Spinal cord (tissue), 10 donors: ENCODE results near the gene CHTF18. TPM values are rescaled to one million over a fixed set of nuclear protein-coding genes. Genes with fewer than 3 reads are reported as not detected.
A peak's percentile ranks its signal among the peaks of the same experiment; 100 is the strongest.

ENCODE experiments used
- DNase-seq, 6 donors: peaks; one replicate each; pipeline versions ENCODE4 v3.0.0 to v3.0.0-alpha.2; 2013 to 2015; ENCODE audit warnings: low spot score in 6 of 6, low read depth in 4 of 6
- H3K27ac ChIP-seq: one replicate; pipeline ENCODE4 v1.5.1; 2013; ENCODE audit warnings: low read depth, low read length, control low read depth
- H3K27me3 ChIP-seq: one replicate; pipeline ENCODE4 v1.6.1; 2013; ENCODE audit warnings: low read length; ENCODE audit not compliant: control insufficient read depth, insufficient read depth
- H3K36me3 ChIP-seq: one replicate; pipeline ENCODE4 v1.6.1; 2013; ENCODE audit warnings: low read length; ENCODE audit not compliant: control insufficient read depth, insufficient read depth
- H3K4me1 ChIP-seq: one replicate; pipeline ENCODE4 v1.6.1; 2013; ENCODE audit warnings: low read length; ENCODE audit not compliant: control insufficient read depth, insufficient read depth
- H3K4me3 ChIP-seq: one replicate; pipeline ENCODE4 v1.5.1; 2013; ENCODE audit warnings: low read depth, low read length, control low read depth
- H3K9me3 ChIP-seq: one replicate; pipeline ENCODE4 v1.6.1; 2013; ENCODE audit warnings: low read length; ENCODE audit not compliant: control insufficient read depth, insufficient read depth
- WGBS: methylation state at CpG from one replicate; pipeline ENCODE4 v1.1.5; 2013; ENCODE audit warnings: missing lambda C conversion rate; ENCODE audit not compliant: insufficient coverage; 5-methylcytosine and 5-hydroxymethylcytosine counted together
- polyA plus RNA-seq, 2 donors: library from polyadenylated mRNA; unstranded; fragments of 120-200 nt; gene quantifications; one replicate each; pipeline ENCODE4 v1.2.1, GENCODE V29; 2013; ENCODE audit not compliant: insufficient read length in 2 of 2
- small RNA-seq: library from RNA; depleted of rRNA; stranded (forward); fragments of <200 nt; gene quantifications from one replicate; pipeline ENCODE3, GENCODE V24; 2014; ENCODE audit warnings: low replicate concordance
- total RNA-seq, 2 donors: library from RNA; depleted of rRNA in 1 of 2; stranded (reverse); fragments of 120-200 nt in 1 of 2; fragments of >200 nt in 1 of 2; gene quantifications; one replicate each; pipeline versions ENCODE4 v1.2.3 to v1.2.4, GENCODE V29; 2013 to 2014
- donor health status: healthy.

Gene CHTF18
- total and polyA plus RNA-seq, 4 donors = 6.1 to 37.1 (median 23.3) TPM

- Histone ChIP-seq H3K36me3 (peaks cover 28% of the 10 kb centered on the region), H3K4me1 (peaks cover 40% of the 10 kb centered on the region), H3K27me3 (no peaks in the 10 kb centered on the region), H3K4me3 (no peak overlapping the region), H3K9me3 (peaks cover 1% of the 10 kb centered on the region), H3K27ac (peak overlapping the region; percentile 76)
- DNase-seq = no peak
- WGBS = 90% methylated on average over 27 of the region's 27 CpGs
These were observed 53.1 kb downstream of the CHTF18 start for GRCh38 chr16:841455-842060.

GRCh38 chr16:842061-842476 lies 53.6 kb downstream of the CHTF18 start:
- H3K4me1 ChIP-seq = peaks cover 40% of the 10 kb centered on the region
- no peaks in the 10 kb centered on the region for H3K9me3 ChIP-seq
- no peaks in the 10 kb centered on the region for H3K27me3 ChIP-seq
- 33% methylated on average over 19 of the region's 19 CpGs for WGBS
- H3K36me3 ChIP-seq = peaks cover 28% of the 10 kb centered on the region
- peak in 3 of 6 donors; percentile 37 to 86 (median 53) for DNase-seq
- H3K27ac ChIP-seq = peak overlapping the region; percentile 76
- H3K4me3 ChIP-seq = no peak overlapping the region

- DNase-seq = peak in 3 of 6 donors; percentile 33 to 76 (median 76)
- Histone ChIP-seq H3K4me1 (peaks cover 40% of the 10 kb centered on the region), H3K36me3 (peaks cover 29% of the 10 kb centered on the region), H3K4me3 (no peak overlapping the region), H3K27ac (peak overlapping the region; percentile 76), H3K27me3 (no peaks in the 10 kb centered on the region), H3K9me3 (no peaks in the 10 kb centered on the region)
- 46% methylated on average over 31 of the region's 33 CpGs for WGBS
These were observed 54.5 kb downstream of the CHTF18 start for GRCh38 chr16:842711-843560.

- no peak for DNase-seq
- H3K27me3 ChIP-seq = no peaks in the 10 kb centered on the region
- H3K4me3 ChIP-seq = no peak overlapping the region
- 91% methylated on average over 20 of the region's 20 CpGs for WGBS
- peaks cover 30% of the 10 kb centered on the region for H3K36me3 ChIP-seq
- no peaks in the 10 kb centered on the region for H3K9me3 ChIP-seq
- H3K4me1 ChIP-seq = peaks cover 40% of the 10 kb centered on the region
- no peak overlapping the region for H3K27ac ChIP-seq
These were observed 55.4 kb downstream of the CHTF18 start for GRCh38 chr16:843771-844170.

GRCh38 chr16:844638-845350 lies 56.4 kb downstream of the CHTF18 start:
- WGBS = 91% methylated on average over 43 of the region's 48 CpGs
- peaks cover 37% of the 10 kb centered on the region for H3K4me1 ChIP-seq
- peaks cover 30% of the 10 kb centered on the region for H3K36me3 ChIP-seq
- no peak overlapping the region for H3K27ac ChIP-seq
- no peak overlapping the region for H3K4me3 ChIP-seq
- no peak for DNase-seq
- no peaks in the 10 kb centered on the region for H3K27me3 ChIP-seq
- no peaks in the 10 kb centered on the region for H3K9me3 ChIP-seq

- H3K27ac ChIP-seq = no peak overlapping the region
- no peak for DNase-seq
- 77% methylated on average over 26 of the region's 26 CpGs for WGBS
- H3K4me3 ChIP-seq = no peak overlapping the region
- peaks cover 28% of the 10 kb centered on the region for H3K36me3 ChIP-seq
- H3K4me1 ChIP-seq = peaks cover 31% of the 10 kb centered on the region
- no peaks in the 10 kb centered on the region for H3K27me3 ChIP-seq
- H3K9me3 ChIP-seq = no peaks in the 10 kb centered on the region
These were observed 56.9 kb downstream of the CHTF18 start for GRCh38 chr16:845351-845745.

GRCh38 chr16:847151-847550 lies 58.7 kb downstream of the CHTF18 start:
- Histone ChIP-seq H3K4me3 (no peak overlapping the region), H3K27me3 (no peaks in the 10 kb centered on the region), H3K27ac (no peak overlapping the region), H3K9me3 (no peaks in the 10 kb centered on the region), H3K36me3 (peaks cover 15% of the 10 kb centered on the region), H3K4me1 (peaks cover 29% of the 10 kb centered on the region)
- 95% methylated on average over 6 of the region's 10 CpGs for WGBS
- no peak for DNase-seq

Small RNA genes within 50 kb of the gene (small RNA-seq; reads per million reads assigned to genes)
- not detected for gene MIR662

Other genes with a start within 250 kb of the CHTF18 start
- gene PRR35, start 228.2 kb upstream of the CHTF18 start, total RNA-seq = under 1 TPM in 1 of 2 donors, not detected in 1; 0.06 TPM
- gene PRR35, start 228.2 kb upstream of the CHTF18 start, polyA plus RNA-seq = under 1 TPM in 1 of 2 donors, not detected in 1; 0.14 TPM
- 1 to 10 TPM in 1 of 2 donors, under 1 TPM in 1; 0.89 to 3.5 TPM for gene NHLRC4, start 221.6 kb upstream of the CHTF18 start, total RNA-seq
- 1 to 10 TPM in 1 of 2 donors, under 1 TPM in 1; 0.73 to 1.2 TPM for gene NHLRC4, start 221.6 kb upstream of the CHTF18 start, polyA plus RNA-seq
- 10 to 100 TPM; 19.1 to 38.1 TPM for gene PIGQ, start 218.7 kb upstream of the CHTF18 start, total RNA-seq
- 10 to 100 TPM; 69.4 to 85.7 TPM for gene PIGQ, start 218.7 kb upstream of the CHTF18 start, polyA plus RNA-seq
- 10 to 100 TPM; 12.4 to 21.7 TPM for gene RAB40C, start 198.6 kb upstream of the CHTF18 start, total RNA-seq
- 10 to 100 TPM; 38.4 to 45.7 TPM for gene RAB40C, start 198.6 kb upstream of the CHTF18 start, polyA plus RNA-seq
- under 1 TPM; 0.30 to 0.44 TPM for gene WFIKKN1, start 157.6 kb upstream of the CHTF18 start, total RNA-seq
- 1 to 10 TPM; 1.1 to 1.4 TPM for gene WFIKKN1, start 157.6 kb upstream of the CHTF18 start, polyA plus RNA-seq
- gene METTL26, start 152.3 kb upstream of the CHTF18 start, total RNA-seq = 10 to 100 TPM; 26.8 to 73.3 TPM
- 100 to 1,000 TPM; 119 to 124 TPM for gene METTL26, start 152.3 kb upstream of the CHTF18 start, polyA plus RNA-seq
- 10 to 100 TPM in 1 of 2 donors, 1 to 10 TPM in 1; 9.1 to 28.1 TPM for gene MCRIP2, start 146.8 kb upstream of the CHTF18 start, total RNA-seq
- 10 to 100 TPM; 34.8 to 38.7 TPM for gene MCRIP2, start 146.8 kb upstream of the CHTF18 start, polyA plus RNA-seq
- gene WDR90, start 139.3 kb upstream of the CHTF18 start, total RNA-seq = 10 to 100 TPM in 1 of 2 donors, 1 to 10 TPM in 1; 8.3 to 31.9 TPM
- gene WDR90, start 139.3 kb upstream of the CHTF18 start, polyA plus RNA-seq = 10 to 100 TPM; 46.6 to 63.1 TPM
- gene RHOT2, start 120.5 kb upstream of the CHTF18 start, total RNA-seq = 10 to 100 TPM; 20.7 to 41.1 TPM
- gene RHOT2, start 120.5 kb upstream of the CHTF18 start, polyA plus RNA-seq = 100 to 1,000 TPM; 102 to 115 TPM
- 1 to 10 TPM; 4.1 to 7.2 TPM for gene RHBDL1, start 112.9 kb upstream of the CHTF18 start, total RNA-seq
- 10 to 100 TPM; 15.5 to 19.1 TPM for gene RHBDL1, start 112.9 kb upstream of the CHTF18 start, polyA plus RNA-seq
- gene STUB1, start 108.2 kb upstream of the CHTF18 start, total RNA-seq = 100 to 1,000 TPM in 1 of 2 donors, 10 to 100 TPM in 1; 59.6 to 110 TPM
- 100 to 1,000 TPM; 170 to 177 TPM for gene STUB1, start 108.2 kb upstream of the CHTF18 start, polyA plus RNA-seq
- 10 to 100 TPM; 24.3 to 42.1 TPM for gene JMJD8, start 104.3 kb upstream of the CHTF18 start, total RNA-seq
- gene JMJD8, start 104.3 kb upstream of the CHTF18 start, polyA plus RNA-seq = 10 to 100 TPM; 63.3 to 71.9 TPM
- 1 to 10 TPM; 3.1 to 3.5 TPM for gene WDR24, start 98.2 kb upstream of the CHTF18 start, total RNA-seq
- gene WDR24, start 98.2 kb upstream of the CHTF18 start, polyA plus RNA-seq = 10 to 100 TPM; 14.6 to 19.5 TPM
- 10 to 100 TPM in 1 of 2 donors, 1 to 10 TPM in 1; 7.4 to 12.4 TPM for gene FBXL16, start 82.8 kb upstream of the CHTF18 start, total RNA-seq
- 10 to 100 TPM; 74.4 to 76.0 TPM for gene FBXL16, start 82.8 kb upstream of the CHTF18 start, polyA plus RNA-seq
- 100 to 1,000 TPM in 1 of 2 donors, 10 to 100 TPM in 1; 75.5 to 238 TPM for gene METRN, start 73.5 kb upstream of the CHTF18 start, total RNA-seq
- gene METRN, start 73.5 kb upstream of the CHTF18 start, polyA plus RNA-seq = 100 to 1,000 TPM; 399 to 402 TPM
- 10 to 100 TPM; 11.7 to 42.0 TPM for gene ANTKMT, start 67.5 kb upstream of the CHTF18 start, total RNA-seq
- gene ANTKMT, start 67.5 kb upstream of the CHTF18 start, polyA plus RNA-seq = 10 to 100 TPM; 59.4 to 62.8 TPM
- gene CCDC78, start 62.2 kb upstream of the CHTF18 start, total RNA-seq = 1 to 10 TPM in 1 of 2 donors, under 1 TPM in 1; 0.59 to 7.5 TPM
- gene CCDC78, start 62.2 kb upstream of the CHTF18 start, polyA plus RNA-seq = 10 to 100 TPM; 13.1 to 16.0 TPM
- gene HAGHL, start 61.5 kb upstream of the CHTF18 start, total RNA-seq = 10 to 100 TPM in 1 of 2 donors, 1 to 10 TPM in 1; 7.4 to 15.0 TPM
- gene HAGHL, start 61.5 kb upstream of the CHTF18 start, polyA plus RNA-seq = 10 to 100 TPM; 48.6 to 51.1 TPM
- gene CIAO3, start 47.6 kb upstream of the CHTF18 start, total RNA-seq = 10 to 100 TPM; 29.9 to 47.9 TPM
- 10 to 100 TPM; 35.1 to 41.5 TPM for gene CIAO3, start 47.6 kb upstream of the CHTF18 start, polyA plus RNA-seq
- under 1 TPM; 0.40 to 0.83 TPM for gene MSLN, start 27.9 kb upstream of the CHTF18 start, total RNA-seq
- under 1 TPM; 0.24 to 0.57 TPM for gene MSLN, start 27.9 kb upstream of the CHTF18 start, polyA plus RNA-seq
- gene RPUSD1, start 239 bp upstream of the CHTF18 start, total RNA-seq = 10 to 100 TPM in 1 of 2 donors, 1 to 10 TPM in 1; 9.3 to 14.2 TPM
- 10 to 100 TPM; 23.0 to 23.9 TPM for gene RPUSD1, start 239 bp upstream of the CHTF18 start, polyA plus RNA-seq
- gene GNG13, start 12.1 kb downstream of the CHTF18 start, total RNA-seq = under 1 TPM in 1 of 2 donors, not detected in 1; 0.30 TPM
- 1 to 10 TPM; 1.0 to 1.4 TPM for gene GNG13, start 12.1 kb downstream of the CHTF18 start, polyA plus RNA-seq
- 10 to 100 TPM; 15.1 to 18.1 TPM for gene LMF1, start 182.4 kb downstream of the CHTF18 start, total RNA-seq
- 10 to 100 TPM; 28.0 to 37.5 TPM for gene LMF1, start 182.4 kb downstream of the CHTF18 start, polyA plus RNA-seq
- 10 to 100 TPM; 61.3 to 64.0 TPM for gene SOX8, start 193.2 kb downstream of the CHTF18 start, total RNA-seq
- gene SOX8, start 193.2 kb downstream of the CHTF18 start, polyA plus RNA-seq = 100 to 1,000 TPM; 166 to 200 TPM